EH (cell line): Measurements from ENCODE around the gene KRT32.
"Not testable (repeated sequence)": the region's sequence is repeated elsewhere in the genome, so short reads cannot be mapped to it uniquely, and the experiment has no call there.

Experiments
- DNase-seq: peaks from one replicate; pipeline ENCODE4 v3.0.0-alpha.2; 2015; ENCODE audit warnings: low read depth

The KRT32 gene

GRCh38 chr17:41464173-41464572, 3.0 kb downstream of the KRT32 start:
- DNase-seq, result no peak

- peak; percentile 36 for DNase-seq
Observed at GRCh38 chr17:41463746-41464145, 3.4 kb downstream of the KRT32 start.

- no peak for DNase-seq
Observed at GRCh38 chr17:41462705-41463104, 4.5 kb downstream of the KRT32 start.

GRCh38 chr17:41457676-41458075, 9.5 kb downstream of the KRT32 start:
- no peak for DNase-seq

GRCh38 chr17:41456204-41456603, 11.0 kb downstream of the KRT32 start:
- no peak for DNase-seq

- peak; percentile 60 for DNase-seq
Observed at GRCh38 chr17:41455236-41455635, 11.9 kb downstream of the KRT32 start.

- DNase-seq, result no peak
Observed at GRCh38 chr17:41453066-41453465, 14.1 kb downstream of the KRT32 start.

GRCh38 chr17:41452281-41452680, 14.9 kb downstream of the KRT32 start:
- no peak for DNase-seq

- peak; percentile 93 for DNase-seq
Observed at GRCh38 chr17:41451154-41451728, 15.9 kb downstream of the KRT32 start.

- DNase-seq, result no peak
Observed at GRCh38 chr17:41449008-41449407, 18.2 kb downstream of the KRT32 start.

- DNase-seq, result no peak
Observed at GRCh38 chr17:41448506-41448905, 18.7 kb downstream of the KRT32 start.

GRCh38 chr17:41446806-41447205, 20.4 kb downstream of the KRT32 start:
- peak; percentile 90 for DNase-seq

GRCh38 chr17:41444640-41445039, 22.5 kb downstream of the KRT32 start:
- no peak for DNase-seq

GRCh38 chr17:41444186-41444585, 23.0 kb downstream of the KRT32 start:
- DNase-seq, result no peak

- peak; percentile 95 for DNase-seq
Observed at GRCh38 chr17:41442739-41443138, 24.4 kb downstream of the KRT32 start.

- DNase-seq, result no peak
Observed at GRCh38 chr17:41440531-41441033, 26.6 kb downstream of the KRT32 start, which contains the start of gene KRT38. TSS of gene KRT38 (minus strand) at chr17:41440983. CDS start at chr17:41440921, 62 bp downstream.

GRCh38 chr17:41439375-41439774, 27.8 kb downstream of the KRT32 start:
- peak; percentile 51 for DNase-seq

- DNase-seq, result peak; percentile 53
Observed at GRCh38 chr17:41437769-41438168, 29.4 kb downstream of the KRT32 start.

GRCh38 chr17:41437254-41437653, 29.9 kb downstream of the KRT32 start:
- DNase-seq, result no peak

- DNase-seq, result no peak
Observed at GRCh38 chr17:41434415-41434814, 32.8 kb downstream of the KRT32 start.

- no peak for DNase-seq
Observed at GRCh38 chr17:41434005-41434404, 33.2 kb downstream of the KRT32 start.

GRCh38 chr17:41433586-41433985, 33.6 kb downstream of the KRT32 start:
- no peak for DNase-seq

- not testable (repeated sequence) for DNase-seq
Observed at GRCh38 chr17:41430376-41430775, 36.8 kb downstream of the KRT32 start.

- DNase-seq, result no peak
Observed at GRCh38 chr17:41429667-41430066, 37.5 kb downstream of the KRT32 start.
